T-helper 1 cell treated with Interleukin-12 subunit alpha and Interleukin-12 subunit beta and Interleukin-4 antibody, amounts not matched to agents 30 ng/mL and 1 ng/mL, for 36 hours (primary cell): ENCODE data around the gene SCRT2. TPM values are rescaled to one million over a fixed set of nuclear protein-coding genes. Genes with fewer than 3 reads are reported as not detected.

Experiments used
- intact Hi-C: fragments of 100-400 bp; cut with micrococcal nuclease; formaldehyde crosslinking; loops from one replicate; pipeline ENCODE4 v1.15.1; 2024
- total RNA-seq: library from RNA; stranded (reverse); gene quantifications from 2 replicates; pipeline ENCODE4 v1.2.3, GENCODE V29; 2022

The SCRT2 gene
- total RNA-seq, 1 donor from 2014 or later, result not detected

DNA sequence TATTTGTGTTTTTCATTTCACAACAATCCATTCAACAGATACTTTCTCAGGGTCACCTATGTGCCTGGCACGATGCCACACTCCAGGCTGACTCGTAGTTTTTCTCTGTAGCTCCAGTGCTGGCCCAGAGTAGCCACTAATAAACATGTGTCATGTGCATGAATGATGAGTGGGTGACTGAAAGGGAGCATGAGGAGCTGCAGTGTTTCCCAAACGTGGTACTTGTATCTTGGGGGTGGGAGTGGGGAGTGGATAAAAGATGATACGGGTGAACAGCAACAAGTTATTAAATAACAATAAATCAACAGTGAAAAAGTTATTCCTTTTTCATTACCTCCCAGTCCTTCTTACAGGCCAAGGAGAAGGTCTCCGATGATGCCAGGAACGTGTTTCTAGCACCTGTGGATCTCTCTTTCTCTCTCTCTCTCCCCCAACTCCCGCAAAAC is 39.7 kb downstream of the SCRT2 start:
- intact Hi-C loops, result no loop called here

DNA sequence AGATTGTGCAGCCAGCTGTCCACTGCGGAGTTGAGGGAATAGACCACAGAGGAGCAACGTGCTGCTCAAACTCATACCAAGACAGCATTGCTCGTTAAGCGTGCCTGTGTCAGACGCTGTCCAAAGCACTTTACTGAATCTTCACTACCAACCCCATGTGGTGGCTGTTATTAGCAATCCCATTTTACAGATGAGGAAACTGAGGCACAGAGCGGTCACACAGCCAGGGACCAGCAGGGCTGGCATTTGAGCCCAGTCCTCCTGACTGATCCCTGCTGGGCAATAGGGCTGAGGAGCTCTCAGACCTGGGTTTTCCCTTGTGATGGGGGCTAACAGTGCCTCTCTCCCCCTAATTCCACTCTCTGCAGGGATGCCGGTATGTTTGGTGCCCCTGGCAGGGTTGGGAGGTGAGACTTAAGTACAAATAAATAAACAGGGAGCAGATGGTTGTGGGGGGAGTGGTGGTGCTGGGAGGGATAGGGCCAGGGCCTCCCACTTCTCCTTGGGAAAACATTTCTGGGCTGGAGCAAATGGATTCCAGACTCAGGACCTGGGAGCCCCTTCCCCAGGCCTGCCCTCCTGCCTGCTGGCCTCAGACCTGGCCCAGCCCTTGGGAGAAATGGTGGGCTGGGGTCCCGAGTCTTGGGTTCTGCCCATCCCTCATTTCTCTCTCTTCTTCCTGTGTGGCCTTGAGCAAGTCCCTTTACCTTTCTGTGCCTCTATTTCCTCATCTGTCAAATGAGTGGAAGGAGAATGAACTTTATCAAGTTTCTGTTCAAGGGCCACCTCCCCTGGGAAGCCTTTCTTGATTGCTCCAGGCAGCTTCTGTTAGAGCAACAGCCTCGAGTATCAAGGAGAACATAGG is 40.3 kb downstream of the SCRT2 start:
- intact Hi-C loops, result no loop called here

- intact Hi-C loops, result no loop called here
These were observed 41.3 kb downstream of the SCRT2 start for GRCh38 chr20:634148-634925.

DNA sequence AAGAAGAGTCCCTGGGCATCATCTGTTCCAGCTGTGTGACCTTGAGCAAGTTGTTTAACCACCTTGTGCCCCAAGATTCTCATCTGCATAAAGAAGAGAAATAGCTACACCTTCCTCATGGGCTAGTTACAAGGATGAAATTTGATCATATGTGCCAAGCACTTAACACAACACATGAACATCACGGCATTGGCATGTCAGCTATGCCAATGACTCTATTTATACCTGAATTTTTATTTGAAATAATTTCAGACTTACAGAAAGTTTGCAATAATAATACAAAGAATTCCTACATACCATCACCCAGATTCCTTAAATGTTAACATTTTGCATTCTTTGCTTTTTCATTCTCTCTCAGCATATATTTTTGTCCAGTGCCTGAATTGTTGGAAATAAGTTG is 44.5 kb downstream of the SCRT2 start:
- intact Hi-C loops, result no loop called here

GRCh38 chr20:626579-626978 is 49.0 kb downstream of the SCRT2 start:
- intact Hi-C loops, result no loop called here

DNA sequence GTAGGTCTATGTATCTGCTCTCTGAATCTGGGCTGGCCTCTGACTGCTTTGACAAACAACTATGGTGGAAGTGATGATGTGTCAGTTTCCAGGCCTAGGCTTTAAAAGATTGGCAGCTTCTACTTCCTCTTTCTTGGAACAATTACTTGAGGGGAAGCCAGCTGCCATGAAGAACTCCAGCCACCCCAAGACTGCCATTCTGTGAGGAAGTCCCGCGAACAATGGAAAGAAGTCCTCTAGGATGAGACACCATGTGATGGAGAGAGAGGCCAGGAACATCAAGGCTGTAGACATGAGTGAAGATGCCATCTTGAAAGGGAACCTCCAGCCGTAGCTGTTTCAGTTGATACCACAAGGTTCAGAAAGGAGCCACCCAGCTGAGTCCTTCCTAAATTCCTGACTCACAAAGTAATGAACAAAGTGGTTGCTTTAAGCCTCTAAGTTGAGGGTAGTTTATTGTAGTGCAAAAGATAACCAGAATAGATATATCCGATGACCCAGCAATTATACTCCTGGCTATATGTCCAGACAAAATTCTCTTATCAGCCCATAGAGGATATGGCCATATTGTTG is 50.2 kb downstream of the SCRT2 start:
- intact Hi-C loops, result no loop called here

DNA sequence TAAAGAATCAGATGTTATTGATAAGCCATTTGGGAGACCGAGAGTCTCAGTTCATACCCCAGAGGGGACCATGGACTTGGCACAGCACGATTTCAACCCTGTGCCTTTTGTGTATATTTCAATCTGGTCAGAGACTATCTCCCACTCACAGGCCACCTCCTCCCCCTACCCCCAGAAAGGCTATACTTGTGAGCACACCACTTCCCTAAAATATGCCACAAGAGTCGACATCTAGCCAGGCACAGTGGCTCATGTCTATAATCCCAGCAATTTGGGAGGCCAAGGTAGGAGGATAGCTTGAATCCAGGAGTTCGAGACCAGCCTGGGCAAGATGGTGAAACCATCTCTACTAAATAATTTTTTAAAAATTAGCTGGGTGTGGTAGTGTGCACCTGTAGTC is 51.9 kb downstream of the SCRT2 start:
- intact Hi-C loops, result no loop called here

GRCh38 chr20:623021-623420 is 52.6 kb downstream of the SCRT2 start:
- intact Hi-C loops, result no loop called here

DNA sequence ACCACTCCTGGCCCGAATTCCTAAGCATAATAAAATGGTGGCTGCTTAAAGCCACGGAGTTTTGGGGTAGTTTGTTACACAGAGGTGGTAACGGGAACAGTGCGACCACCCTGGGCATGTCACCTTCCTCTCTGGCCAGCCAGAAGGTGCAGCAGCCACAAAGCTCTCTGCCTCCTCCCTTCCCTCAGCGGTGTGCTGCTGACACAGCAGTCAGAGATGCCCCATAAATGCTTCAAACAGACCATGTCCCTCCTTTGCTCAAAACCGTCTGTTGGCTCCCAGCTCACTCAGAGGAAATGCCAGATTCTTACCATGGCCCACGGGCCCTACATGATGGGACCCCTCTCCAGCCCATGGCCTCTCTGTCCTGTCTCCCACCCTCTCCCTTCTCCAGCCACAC is 53.4 kb downstream of the SCRT2 start:
- intact Hi-C loops, result no loop called here

GRCh38 chr20:621125-621756 is 54.4 kb downstream of the SCRT2 start:
- intact Hi-C loops, result no loop called here

DNA sequence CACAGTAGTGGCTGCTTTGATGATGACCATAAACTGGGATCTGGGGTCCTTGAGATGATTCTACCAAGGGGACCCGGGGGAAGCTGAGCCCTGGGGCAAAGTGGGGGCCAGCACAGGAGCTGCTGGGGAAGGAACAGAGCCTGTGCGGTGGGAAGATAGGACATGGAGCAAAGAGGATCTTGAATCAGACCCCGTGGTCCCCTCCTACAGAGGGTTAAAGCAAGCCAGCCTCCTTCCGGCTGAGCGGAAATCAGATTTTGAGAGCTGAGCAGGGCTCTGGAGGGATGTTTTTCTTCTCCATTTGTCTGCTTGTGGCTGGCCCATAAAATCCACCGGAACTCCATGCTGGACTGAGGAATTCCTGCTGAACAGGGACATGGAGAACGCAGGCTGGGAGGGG is 55.4 kb downstream of the SCRT2 start:
- intact Hi-C loops, result no loop called here

- intact Hi-C loops, result no loop called here
These were observed 56.6 kb downstream of the SCRT2 start for GRCh38 chr20:618980-619379.

GRCh38 chr20:617934-618690 is 57.5 kb downstream of the SCRT2 start:
- intact Hi-C loops, result no loop called here

DNA sequence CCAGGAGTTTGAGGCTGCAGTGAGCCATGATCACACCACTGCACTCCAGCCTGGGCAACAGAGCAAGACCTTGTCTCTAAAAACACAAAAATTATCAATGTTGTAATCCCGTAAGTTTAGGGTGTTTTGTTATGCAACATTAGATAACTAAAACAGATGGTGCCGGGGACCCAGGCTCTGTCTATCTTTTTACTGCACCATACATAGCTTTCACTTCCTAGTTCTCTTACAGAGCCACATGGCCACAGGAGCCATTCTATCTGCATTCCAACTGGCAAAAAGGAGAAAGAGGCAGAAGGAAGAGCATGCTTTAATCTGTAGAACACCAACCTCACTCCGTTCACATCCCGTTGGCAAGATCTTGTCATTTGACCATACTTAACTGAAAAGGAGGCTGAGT is 60.1 kb downstream of the SCRT2 start:
- intact Hi-C loops, result no loop called here

DNA sequence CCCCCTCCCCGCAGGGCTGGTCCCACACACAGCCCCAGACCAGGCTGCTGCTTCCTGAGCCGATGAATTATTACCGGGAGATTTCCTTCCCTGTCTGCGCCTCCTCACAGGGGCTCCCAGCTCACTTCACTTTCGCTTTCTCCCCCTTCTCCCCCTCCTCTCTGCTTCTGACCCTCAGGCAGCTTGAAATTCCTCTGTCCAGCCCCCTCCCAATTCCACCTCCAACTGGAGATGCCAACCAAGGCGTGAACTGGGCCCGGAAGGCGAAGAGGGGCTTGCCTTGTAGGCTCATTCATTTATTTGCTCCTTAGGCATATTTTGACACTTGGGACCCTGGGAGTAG is 63.8 kb downstream of the SCRT2 start:
- intact Hi-C loops, result no loop called here

Other genes starting within 250 kb of the SCRT2 start
- gene TBC1D20, start 213.3 kb downstream of the SCRT2 start, total RNA-seq, result 40.2 and 40.3 TPM in 2 replicates
- gene CSNK2A1, start 132.0 kb downstream of the SCRT2 start, total RNA-seq, result 121 and 124 TPM in 2 replicates
- gene TCF15, start 65.5 kb downstream of the SCRT2 start, total RNA-seq, result not detected in 2 replicates
- 16.8 and 17.1 TPM in 2 replicates for gene SRXN1, start 22.6 kb downstream of the SCRT2 start, total RNA-seq
- gene SLC52A3, start 92.7 kb upstream of the SCRT2 start, total RNA-seq, result not detected in 2 replicates
- gene FAM110A, start 157.9 kb upstream of the SCRT2 start, total RNA-seq, result 27.4 and 28.3 TPM in 2 replicates
- not detected in 2 replicates for gene ANGPT4, start 240.5 kb upstream of the SCRT2 start, total RNA-seq